GM19099 (cell line): ENCODE data around the gene ERN1.

Experiments used
- POLR2A ChIP-seq: IDR thresholded peaks from 3 replicates; pipeline ENCODE4 v1.6.1; 2011; ENCODE audit warnings: low read depth; ENCODE audit not compliant: insufficient read length; ENCODE audit errors: extremely low read depth

Gene ERN1

DNA sequence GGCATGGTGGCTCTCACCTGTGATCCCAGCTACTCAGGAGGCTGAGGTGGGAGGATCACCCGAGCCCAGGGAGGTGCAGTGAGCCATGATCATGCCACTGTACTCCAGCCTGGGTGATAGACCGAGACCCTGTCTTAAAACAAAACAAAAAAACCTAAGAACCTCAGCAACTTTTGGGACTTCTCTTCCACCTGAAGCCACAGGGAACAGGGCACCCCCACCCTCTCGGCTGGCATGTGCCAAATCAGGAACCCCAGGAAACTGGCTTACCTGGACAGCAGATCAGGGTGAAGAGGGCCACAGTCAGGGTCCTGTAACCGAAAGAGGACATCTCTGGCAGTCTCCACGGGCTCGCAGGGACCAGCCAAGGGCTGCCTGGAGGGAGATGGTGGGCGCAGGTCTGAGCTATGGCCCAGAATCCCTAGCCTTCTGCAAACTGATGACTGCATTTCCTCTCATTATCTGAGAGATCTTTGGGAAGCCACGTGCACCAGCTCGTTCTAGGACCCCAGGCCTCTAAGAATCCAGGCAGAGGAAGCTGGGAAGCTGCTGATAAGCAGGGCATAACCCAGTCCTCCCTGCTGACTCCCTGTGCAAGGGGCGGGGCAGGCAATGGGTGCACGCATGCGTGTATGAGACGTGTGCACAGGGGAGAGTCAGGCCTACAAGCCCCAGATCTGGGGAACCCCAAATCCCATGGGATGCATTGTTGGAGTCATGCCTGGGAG is 123.4 kb downstream of the ERN1 start:
- TF ChIP-seq POLR2A = no peak

DNA sequence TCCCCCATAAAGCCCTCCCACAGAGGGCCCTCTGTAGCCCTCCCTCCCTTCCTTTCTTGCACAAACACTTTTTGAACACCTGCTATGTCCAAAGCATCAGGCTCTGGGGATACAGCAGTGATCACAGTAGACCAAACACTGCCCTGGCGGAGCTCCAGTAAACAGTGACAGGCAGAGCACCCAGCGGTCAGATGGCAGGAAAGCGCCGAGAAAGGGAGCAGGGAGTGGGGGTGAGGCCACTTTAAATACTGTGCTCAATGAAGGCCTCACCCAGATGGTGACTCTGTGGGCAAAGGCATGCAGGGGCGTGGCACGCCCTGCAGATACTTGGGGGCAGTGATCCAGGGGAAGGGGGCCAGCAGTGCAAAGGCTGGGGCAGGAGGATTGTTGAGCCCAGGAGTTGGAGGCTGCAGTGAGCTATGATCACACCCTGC is 124.2 kb downstream of the ERN1 start:
- TF ChIP-seq POLR2A = no peak

- TF ChIP-seq POLR2A = no peak
Observed at GRCh38 chr17:64004903-64005733, 124.8 kb downstream of the ERN1 start.

GRCh38 chr17:64004218-64004770 is 125.7 kb downstream of the ERN1 start:
- no peak for TF ChIP-seq POLR2A

- TF ChIP-seq POLR2A = no peak
Observed at GRCh38 chr17:64003526-64004121, 126.3 kb downstream of the ERN1 start.

DNA sequence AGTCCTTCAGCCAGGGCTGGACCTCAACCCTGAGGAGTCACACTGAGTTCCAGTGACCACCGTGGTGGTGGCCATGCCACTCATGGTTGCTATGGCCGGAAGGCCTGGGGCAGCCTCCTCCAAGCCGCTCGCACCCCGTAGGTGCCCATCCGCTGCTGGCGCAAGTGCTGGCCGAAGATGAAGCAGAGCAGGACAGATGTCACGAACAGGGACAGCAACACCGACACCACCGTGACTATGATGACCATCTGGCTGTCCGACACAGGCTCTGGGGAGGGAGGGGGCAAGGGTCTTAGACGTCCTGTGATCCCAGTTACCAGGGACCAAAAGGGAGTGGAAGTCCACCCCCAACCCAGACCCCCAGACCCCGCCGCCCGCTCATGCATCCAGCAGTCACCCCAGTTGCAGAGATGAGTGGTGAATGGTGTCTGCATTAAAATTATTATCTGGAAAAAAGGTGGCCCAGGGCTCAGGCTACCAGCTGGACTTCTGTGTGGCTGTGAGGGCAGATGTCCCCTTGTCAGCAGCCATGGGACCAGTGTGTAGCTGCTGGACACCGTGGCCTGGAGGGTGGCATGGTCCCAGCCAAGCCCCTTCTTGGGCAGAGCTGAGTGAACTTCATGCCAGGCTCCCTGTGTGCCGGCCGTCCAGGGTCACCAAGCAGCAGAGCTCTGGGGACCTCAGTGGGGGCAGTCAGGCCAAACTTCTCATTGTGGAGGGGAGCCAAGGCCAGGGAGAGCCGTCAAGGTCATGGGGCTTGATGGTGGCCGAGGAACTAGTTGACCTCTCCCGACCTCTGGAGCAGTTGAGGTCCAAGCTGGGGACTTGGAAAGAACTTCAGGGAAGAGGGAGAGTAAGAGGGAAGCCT is 127.1 kb downstream of the ERN1 start:
- TF ChIP-seq POLR2A = no peak

DNA sequence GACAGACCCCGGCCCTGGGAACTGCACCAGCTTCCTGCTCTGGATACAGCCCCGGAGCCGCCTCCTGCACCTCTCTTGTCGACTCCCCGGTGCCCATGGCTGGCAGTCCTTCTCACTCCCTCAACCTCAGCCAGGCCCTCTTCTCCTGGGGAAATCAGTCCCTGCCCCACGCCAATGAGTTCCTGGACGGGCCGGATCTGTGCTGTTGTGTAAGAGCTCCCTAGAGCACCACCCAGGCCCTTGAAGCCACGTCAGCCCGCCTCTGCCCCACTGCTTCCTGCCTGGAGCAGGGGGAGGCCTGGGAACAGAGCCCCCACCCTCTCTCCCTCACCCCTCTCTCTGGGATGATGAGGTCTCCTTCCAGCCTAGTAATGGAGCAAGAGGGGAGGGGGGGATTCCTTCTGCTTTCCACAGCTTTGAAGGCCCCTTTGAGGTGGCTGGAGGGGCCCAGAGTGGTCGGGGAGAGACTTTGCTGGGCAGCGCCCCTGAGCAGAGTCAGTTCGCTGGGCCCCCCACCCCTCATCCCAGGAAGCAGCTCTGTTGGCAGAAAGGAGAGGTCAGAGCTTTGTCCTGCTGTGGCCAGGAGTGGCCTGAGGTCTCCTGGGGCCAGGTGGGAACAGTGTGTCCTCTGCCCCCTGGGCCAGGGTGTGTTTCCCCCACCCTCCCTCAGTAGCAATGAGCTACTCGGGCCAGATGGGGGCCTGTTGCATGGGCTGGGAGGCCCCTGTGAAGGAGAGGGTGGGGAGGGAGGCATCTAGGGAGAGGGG is 128.0 kb downstream of the ERN1 start:
- TF ChIP-seq POLR2A = no peak

DNA sequence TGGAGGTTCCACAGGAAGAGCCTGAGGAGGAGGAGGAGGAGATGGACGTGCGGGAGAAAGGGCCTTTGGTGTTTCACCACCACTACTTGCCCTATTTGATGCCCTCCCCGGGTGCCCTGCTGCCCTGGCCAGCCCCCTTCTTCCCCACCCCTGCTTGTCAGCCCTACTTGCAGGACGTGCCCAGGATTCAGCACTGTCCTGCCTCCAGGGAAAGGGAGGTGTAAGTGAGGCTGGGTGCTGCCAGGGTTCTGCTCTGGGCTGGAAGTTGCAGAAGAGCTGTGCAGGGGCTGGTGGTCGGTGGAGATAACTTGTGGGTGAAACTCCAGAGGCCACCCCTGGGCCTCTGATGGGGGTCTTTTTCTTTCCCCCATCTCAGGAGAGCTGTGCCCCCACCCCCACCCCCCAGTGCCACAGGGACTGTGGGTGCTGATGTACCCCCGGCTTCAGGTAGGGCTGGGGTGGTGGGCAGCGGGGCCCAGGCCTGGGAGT is 128.8 kb downstream of the ERN1 start:
- no peak for TF ChIP-seq POLR2A

DNA sequence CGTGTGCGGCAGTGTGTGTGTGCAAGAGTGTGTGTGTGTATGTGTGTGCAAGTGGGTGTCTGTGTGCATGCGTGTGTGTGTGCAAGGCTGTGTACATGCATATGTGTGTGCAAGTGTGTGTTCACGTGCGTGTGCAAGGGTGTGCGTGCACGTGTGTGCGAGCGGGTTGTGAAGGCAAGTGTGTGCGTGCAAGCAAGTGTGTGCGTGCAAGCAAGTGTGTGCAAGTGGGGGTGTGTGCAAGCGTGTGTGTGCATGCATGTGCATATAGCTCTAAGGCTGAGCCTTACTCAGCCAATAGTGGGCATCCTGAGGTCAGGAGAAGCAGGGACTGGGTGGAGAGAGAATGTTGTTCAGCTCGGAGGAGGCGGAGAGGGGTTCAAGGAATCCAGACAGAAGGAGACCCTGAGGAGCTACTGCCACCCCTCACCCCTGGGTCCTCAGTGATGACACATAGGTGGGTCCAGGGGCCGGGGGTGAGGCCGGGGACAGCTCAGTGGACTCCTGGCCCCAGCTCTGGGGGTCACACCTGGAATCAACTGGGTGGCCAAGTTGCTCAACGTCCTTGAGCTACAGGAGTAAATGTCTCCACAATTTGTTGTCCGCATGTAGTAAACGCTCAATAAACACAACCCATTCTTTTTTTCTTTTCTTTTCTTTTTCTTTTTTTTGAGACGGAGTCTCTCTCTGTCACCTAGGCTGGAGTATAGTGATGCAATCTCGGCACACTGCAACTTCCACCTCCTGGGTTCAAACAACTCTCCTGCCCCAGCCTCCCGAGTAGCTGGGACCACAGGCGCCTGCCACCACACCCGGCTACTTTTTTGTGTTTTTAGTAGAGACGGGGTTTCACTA is 130.0 kb downstream of the ERN1 start:
- TF ChIP-seq POLR2A = no peak

GRCh38 chr17:63998721-63999679 is 130.9 kb downstream of the ERN1 start:
- no peak for TF ChIP-seq POLR2A

GRCh38 chr17:63998050-63998720 is 131.8 kb downstream of the ERN1 start, which contains the start of gene PRR29:
Gene PRR29, plus strand, starts transcription at chr17:63998351. Its CDS starts 14 bp downstream, at chr17:63998365.
- TF ChIP-seq POLR2A = no peak

- no peak for TF ChIP-seq POLR2A
Observed at GRCh38 chr17:63997341-63998048, 132.4 kb downstream of the ERN1 start.
